WTC11 (cell line): ENCODE results near the gene SEMA4A. TPM values are rescaled to one million over a fixed set of nuclear protein-coding genes. Genes with fewer than 3 reads are reported as not detected.

Source experiments
- ATAC-seq: fragments of 200-7000 bp; cut with Tn5 transposase; 2 replicates; pipeline ENCODE4 v1.10.0; 2021; ENCODE audit warnings: mild to moderate bottlenecking, moderate library complexity
- CTCF ChIA-PET: fragments of 300-600 bp; sonication (Branson Sonifier 250); formaldehyde crosslinking; loops from one replicate; lab custom pipeline; 2021; ENCODE audit warnings: antibody characterized with exemption; lab: Charles Lee
- POLR2A ChIA-PET: fragments of 350-600 bp; sonication (Branson Sonifier 250); formaldehyde crosslinking; loops from one replicate; lab custom pipeline; 2021; ENCODE audit warnings: antibody characterized with exemption; lab: Charles Lee
- DNase-seq: peaks from one replicate; pipeline ENCODE4 v3.0.0; 2021; ENCODE audit warnings: low spot score
- H3K27ac Mint-ChIP-seq: 2 replicates; pipeline ENCODE4 v1.8.0; 2021; ENCODE audit warnings: mixed read lengths
- H3K27me3 Mint-ChIP-seq: 2 replicates; pipeline ENCODE4 v1.8.0; 2021; ENCODE audit warnings: low read depth, mild to moderate bottlenecking, moderate library complexity, mixed read lengths
- H3K36me3 Mint-ChIP-seq: 2 replicates; pipeline ENCODE4 v1.8.0; 2021; ENCODE audit warnings: mixed read lengths
- H3K4me1 Mint-ChIP-seq: 2 replicates; pipeline ENCODE4 v1.8.0; 2022; ENCODE audit warnings: mixed read lengths
- H3K4me3 Mint-ChIP-seq: 2 replicates; pipeline ENCODE4 v1.8.0; 2021; ENCODE audit warnings: mild to moderate bottlenecking, moderate library complexity, mixed read lengths
- H3K9me3 Mint-ChIP-seq: 2 replicates; pipeline ENCODE4 v1.8.0; 2021; ENCODE audit warnings: mixed read lengths
- ATF2 ChIP-seq: sonication (generic); formaldehyde crosslinking; IDR thresholded peaks from 2 replicates; pipeline ENCODE4 v1.8.1; 2022; ENCODE audit warnings: low read depth, missing genetic modification reagents, borderline replicate concordance
- ATF6 ChIP-seq: sonication (generic); formaldehyde crosslinking; IDR thresholded peaks from 2 replicates; pipeline ENCODE4 v1.8.1; 2023; ENCODE audit warnings: mild to moderate bottlenecking, missing genetic modification reagents
- CBFB ChIP-seq: sonication (generic); formaldehyde crosslinking; IDR thresholded peaks from 2 replicates; pipeline ENCODE4 v1.8.1; 2022; ENCODE audit warnings: mild to moderate bottlenecking, low read depth, missing genetic modification reagents
- CDX4 ChIP-seq: fragments of 250-450 bp; sonication (Bioruptor Pico); IDR thresholded peaks from 2 replicates; pipeline ENCODE4 v1.9.0; 2021; ENCODE audit warnings: moderate library complexity, mild to moderate bottlenecking, inconsistent platforms, borderline replicate concordance
- CREM ChIP-seq: sonication (generic); formaldehyde crosslinking; IDR thresholded peaks from 2 replicates; pipeline ENCODE4 v1.8.1; 2022; ENCODE audit warnings: mild to moderate bottlenecking, missing genetic modification reagents, moderate library complexity
- E2F1 ChIP-seq: sonication (generic); formaldehyde crosslinking; IDR thresholded peaks from 2 replicates; pipeline ENCODE4 v1.8.0; 2022; ENCODE audit warnings: mild to moderate bottlenecking, missing genetic modification reagents
- ELF4 ChIP-seq: sonication (generic); formaldehyde crosslinking; IDR thresholded peaks from 2 replicates; pipeline ENCODE4 v1.8.1; 2022; ENCODE audit warnings: low read depth, mild to moderate bottlenecking, moderate library complexity, missing genetic modification reagents
- FOXP4 ChIP-seq: sonication (generic); formaldehyde crosslinking; IDR thresholded peaks from 2 replicates; pipeline ENCODE4 v1.8.0; 2022; ENCODE audit warnings: mild to moderate bottlenecking, missing genetic modification reagents
- GRHL2 ChIP-seq: fragments of 250-450 bp; sonication (Bioruptor Pico); IDR thresholded peaks from 2 replicates; pipeline ENCODE4 v1.8.0; 2022; ENCODE audit warnings: mild to moderate bottlenecking, moderate library complexity; ENCODE audit not compliant: insufficient replicate concordance, severe bottlenecking
- JUN ChIP-seq: sonication (generic); formaldehyde crosslinking; IDR thresholded peaks from 2 replicates; pipeline ENCODE4 v1.8.0; 2023; ENCODE audit warnings: mild to moderate bottlenecking, missing genetic modification reagents
- MAX ChIP-seq: sonication (generic); formaldehyde crosslinking; IDR thresholded peaks from 2 replicates; pipeline ENCODE4 v1.8.0; 2022; ENCODE audit warnings: mild to moderate bottlenecking, missing genetic modification reagents
- MLX ChIP-seq: sonication (generic); formaldehyde crosslinking; IDR thresholded peaks from 2 replicates; pipeline ENCODE4 v1.8.1; 2023; ENCODE audit warnings: mild to moderate bottlenecking, missing genetic modification reagents, moderate library complexity
- NFYB ChIP-seq: sonication (generic); formaldehyde crosslinking; conservative IDR thresholded peaks from 2 replicates; pipeline ENCODE4 v1.8.0; 2022; ENCODE audit warnings: low read depth, missing genetic modification reagents
- PRRX2 ChIP-seq: fragments of 250-450 bp; sonication (Bioruptor Pico); IDR thresholded peaks from 2 replicates; pipeline ENCODE4 v1.8.0; 2021; ENCODE audit warnings: mild to moderate bottlenecking
- RORB ChIP-seq: fragments of 250-450 bp; sonication (Bioruptor Pico); IDR thresholded peaks from 2 replicates; pipeline ENCODE4 v1.9.0; 2021; ENCODE audit warnings: mild to moderate bottlenecking
- SMAD3 ChIP-seq: sonication (generic); formaldehyde crosslinking; IDR thresholded peaks from 2 replicates; pipeline ENCODE4 v1.8.0; 2022; ENCODE audit warnings: missing genetic modification reagents, mild to moderate bottlenecking, borderline replicate concordance
- SP1 ChIP-seq: sonication (generic); formaldehyde crosslinking; conservative IDR thresholded peaks from 2 replicates; pipeline ENCODE4 v1.8.1; 2022; ENCODE audit warnings: missing genetic modification reagents
- ZBTB21 ChIP-seq: sonication (generic); formaldehyde crosslinking; IDR thresholded peaks from 2 replicates; pipeline ENCODE4 v1.8.1; 2023; ENCODE audit warnings: mild to moderate bottlenecking, missing genetic modification reagents, borderline replicate concordance
- ZMAT4 ChIP-seq: fragments of 250-450 bp; sonication (Bioruptor Pico); IDR thresholded peaks from 2 replicates; pipeline ENCODE4 v1.9.0; 2021; ENCODE audit warnings: mild to moderate bottlenecking
- ZNF317 ChIP-seq: sonication (generic); formaldehyde crosslinking; IDR thresholded peaks from 2 replicates; pipeline ENCODE4 v1.8.1; 2023; ENCODE audit warnings: low read depth, mild to moderate bottlenecking, moderate library complexity, missing genetic modification reagents, borderline replicate concordance
- ZNF512 ChIP-seq: sonication (generic); formaldehyde crosslinking; IDR thresholded peaks from 2 replicates; pipeline ENCODE4 v1.8.1; 2022; ENCODE audit warnings: missing genetic modification reagents, borderline replicate concordance
- total RNA-seq: library from RNA; stranded (reverse); gene quantifications from 3 replicates; pipeline ENCODE4 v1.2.3, GENCODE V29; 2021

The SEMA4A gene
- total RNA-seq, 1 experiment from 2014 or later, result 12.4 TPM

- DNase-seq (no peak), ATAC-seq (no peak)
- TF ChIP-seq JUN (no peak), CDX4 (CRISPR knock-in tag) (no peak), CREM (no peak)
- H3K27me3 Mint-ChIP-seq, result no peaks in the 10 kb centered on the region; the same call in 1 of the 2 replicates
- H3K4me1 Mint-ChIP-seq, result peaks cover 53% of the 10 kb centered on the region
- peak overlapping the region; percentile 58 for H3K4me3 Mint-ChIP-seq
- H3K9me3 Mint-ChIP-seq, result no peaks in the 10 kb centered on the region
- peak overlapping the region; percentile 87 for H3K27ac Mint-ChIP-seq
- CTCF ChIA-PET, result interaction anchor here (0.9 to 5.8 kb wide), 11 partner anchors 10 to 85 kb away, joined by 3 to 124 read pairs (median 6); partner anchors contain the start of genes PMF1 and SLC25A44
- POLR2A ChIA-PET, result interaction anchor here (0.6 to 2.7 kb wide), 2 partner anchors 18 to 66 kb away, joined by 3 to 9 read pairs; partner anchors contain the start of gene PMF1
- H3K36me3 Mint-ChIP-seq, result no peaks in the 10 kb centered on the region
These were observed 6.5 kb upstream of the SEMA4A start for GRCh38 chr1:156146769-156147405.

- no peak for ATAC-seq
- ChIA-PET POLR2A (interaction anchor here (2.7 kb wide), 1 partner anchor 65 kb away, joined by 9 read pairs; the partner anchor contains the start of gene PMF1), CTCF (interaction anchor here (1.6 to 5.8 kb wide), 5 partner anchors 11 to 84 kb away, joined by 4 to 124 read pairs (median 7); partner anchors contain the start of gene PMF1)
- Mint-ChIP-seq H3K27me3 (no peaks in the 10 kb centered on the region; the same call in 1 of the 2 replicates), H3K4me3 (no peak overlapping the region), H3K36me3 (no peaks in the 10 kb centered on the region), H3K27ac (no peak overlapping the region), H3K9me3 (no peaks in the 10 kb centered on the region), H3K4me1 (peaks cover 66% of the 10 kb centered on the region)
- DNase-seq, result no peak
- no peak for TF ChIP-seq E2F1 (CRISPR knock-in tag)
- TF ChIP-seq SMAD3 (CRISPR knock-in tag), result no peak
- no peak for TF ChIP-seq ZBTB21 (CRISPR knock-in tag)
- TF ChIP-seq FOXP4, result no peak
- no peak for TF ChIP-seq ELF4 (CRISPR knock-in tag)
- TF ChIP-seq PRRX2 (CRISPR knock-in tag), result no peak
- no peak for TF ChIP-seq MAX (CRISPR knock-in tag)
- no peak for TF ChIP-seq CBFB
- no peak for TF ChIP-seq RORB (CRISPR knock-in tag)
- TF ChIP-seq MLX (CRISPR knock-in tag), result no peak
- no peak for TF ChIP-seq ATF2 (CRISPR knock-in tag)
- TF ChIP-seq ZNF512 (CRISPR knock-in tag), result no peak
- TF ChIP-seq ZNF317 (CRISPR knock-in tag), result no peak
- TF ChIP-seq NFYB (CRISPR knock-in tag), result no peak
- no peak for TF ChIP-seq ZMAT4 (CRISPR knock-in tag)
- TF ChIP-seq SP1, result no peak
- no peak for TF ChIP-seq GRHL2 (CRISPR knock-in tag)
- TF ChIP-seq ATF6 (CRISPR knock-in tag), result no peak
These were observed 5.2 kb upstream of the SEMA4A start for GRCh38 chr1:156148216-156148615.
